Raji (cell line): ENCODE measurements around the gene SINHCAF.

Source experiments
- POLR2A ChIP-seq: IDR thresholded peaks from 2 replicates; pipeline ENCODE4 v1.6.1; 2011; ENCODE audit warnings: low read depth, low read length, control low read depth; ENCODE audit not compliant: insufficient read depth

Gene SINHCAF

DNA sequence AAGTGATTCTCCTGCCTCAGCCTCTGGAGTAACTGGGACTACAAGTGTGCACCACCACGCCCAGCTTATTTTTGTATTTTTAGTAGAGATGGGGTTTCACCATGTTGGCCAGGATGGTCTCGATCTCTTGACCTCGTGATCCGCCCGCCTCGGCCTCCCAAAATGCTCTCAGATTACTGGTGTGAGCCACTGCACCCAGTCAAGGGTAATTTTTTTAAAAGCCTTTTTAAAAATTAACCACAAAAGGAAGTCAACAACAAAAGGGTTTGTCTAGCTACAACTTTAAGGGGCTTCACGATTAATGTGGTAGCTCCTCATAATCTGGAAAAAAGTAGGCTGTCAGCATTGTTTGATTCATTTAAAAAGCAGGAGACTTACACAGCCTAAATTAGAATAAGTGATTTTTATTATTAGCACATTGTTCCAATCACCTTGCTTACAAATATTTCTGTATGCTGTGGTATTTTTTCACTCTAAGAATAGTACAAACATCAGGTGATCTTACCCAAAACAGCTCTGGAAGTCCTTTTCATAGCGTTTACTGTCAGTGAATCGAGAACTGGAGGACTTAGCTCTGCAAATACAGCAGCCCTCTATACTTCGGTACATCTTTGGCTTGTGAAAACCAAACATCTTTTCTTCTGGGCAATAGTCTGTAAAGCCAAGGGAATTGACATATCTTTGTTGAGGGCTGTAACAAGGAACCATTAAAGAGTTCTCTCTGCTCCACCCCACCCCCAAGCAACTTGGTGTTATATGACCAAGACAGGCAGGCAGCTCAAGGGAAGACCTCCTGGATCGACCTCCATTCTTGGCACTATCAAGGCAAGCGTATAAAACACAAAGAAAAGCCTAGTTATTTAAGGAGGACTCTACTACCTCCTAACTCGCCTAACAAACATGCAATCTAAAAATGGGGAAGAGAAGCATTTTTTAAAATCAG, 28.1 kb downstream of the SINHCAF start:
- no peak for TF ChIP-seq POLR2A

- no peak for TF ChIP-seq POLR2A
Observed at GRCh38 chr12:31289441-31289840, 36.5 kb downstream of the SINHCAF start.

- no peak for TF ChIP-seq POLR2A
Observed at GRCh38 chr12:31288381-31288780, 37.6 kb downstream of the SINHCAF start.

DNA sequence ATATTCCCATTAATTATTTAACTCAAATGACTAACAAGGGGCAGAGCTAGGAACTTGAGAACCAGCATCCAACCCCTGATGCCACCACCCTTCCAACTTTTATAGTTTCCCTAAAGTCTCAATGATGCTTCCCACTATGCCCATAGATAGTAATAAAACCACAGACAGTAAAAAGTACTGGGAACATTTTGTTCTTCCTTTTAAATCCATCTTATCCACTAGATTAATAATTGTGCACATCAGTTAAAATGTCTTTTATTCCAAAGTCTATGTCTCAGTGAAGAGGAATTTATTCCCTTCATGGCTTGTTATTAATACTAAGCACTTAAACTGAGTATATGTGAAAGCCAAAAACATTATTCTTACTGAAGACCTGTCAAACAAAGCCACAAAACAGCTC, 45.8 kb downstream of the SINHCAF start:
- TF ChIP-seq POLR2A, result no peak

GRCh38 chr12:31279390-31279924, 46.5 kb downstream of the SINHCAF start:
- no peak for TF ChIP-seq POLR2A

GRCh38 chr12:31278832-31279231, 47.1 kb downstream of the SINHCAF start:
- TF ChIP-seq POLR2A, result no peak

DNA sequence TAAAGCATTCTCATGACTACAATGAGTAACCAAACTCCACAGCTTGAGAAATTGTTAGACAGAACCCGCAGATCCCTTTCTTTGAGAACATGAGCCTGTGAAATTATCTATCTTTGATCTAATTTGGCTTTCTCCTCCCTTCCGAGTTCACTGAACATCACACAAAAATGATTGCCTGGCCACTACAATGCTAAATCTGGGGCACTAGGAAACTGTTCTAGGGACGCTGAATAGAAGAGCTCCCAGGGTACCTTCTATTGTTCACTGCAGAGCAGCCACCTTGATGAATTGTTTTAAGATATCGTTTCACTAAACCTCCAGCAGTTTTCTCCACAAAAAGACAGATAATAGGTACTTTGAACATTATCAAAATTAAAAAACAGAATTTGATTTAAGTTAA, 47.5 kb downstream of the SINHCAF start:
- no peak for TF ChIP-seq POLR2A

DNA sequence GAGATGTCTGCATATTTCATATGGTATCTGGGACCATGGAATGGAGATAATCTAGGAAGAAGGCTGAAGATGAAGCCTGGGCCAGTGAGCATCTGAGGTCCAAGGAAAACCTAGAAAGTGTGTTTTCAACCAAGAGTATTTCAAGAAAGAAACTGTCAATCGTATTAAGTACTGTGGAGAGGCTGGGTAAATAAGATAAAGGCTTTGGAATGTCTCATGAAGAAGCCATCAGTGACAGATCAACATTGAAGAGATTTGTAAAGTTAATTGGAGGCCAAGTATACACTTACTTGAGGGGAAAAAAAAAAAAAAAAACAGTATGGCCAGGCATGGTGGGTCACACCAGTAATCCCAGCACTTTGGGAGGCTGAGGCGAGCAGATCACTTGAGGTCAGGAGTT, 48.9 kb downstream of the SINHCAF start:
- no peak for TF ChIP-seq POLR2A

DNA sequence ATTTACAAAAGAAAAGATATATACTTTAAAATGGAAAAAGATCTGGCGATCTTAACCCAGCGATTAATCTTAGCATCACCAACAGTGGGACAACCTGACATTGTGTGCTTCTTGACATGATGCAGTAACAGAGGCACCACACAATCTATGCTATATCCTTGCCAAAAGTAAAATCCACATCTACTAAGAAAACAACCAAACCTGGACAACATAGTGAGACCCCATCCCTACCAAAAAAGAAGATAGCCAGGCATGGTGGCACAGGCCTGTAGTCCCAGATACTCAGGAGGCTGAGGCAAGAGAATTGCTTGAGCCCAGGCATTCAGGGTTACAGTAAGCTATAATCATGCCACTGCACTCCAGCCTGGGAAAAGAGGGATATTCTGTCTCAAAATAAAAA, 50.5 kb downstream of the SINHCAF start:
- no peak for TF ChIP-seq POLR2A

DNA sequence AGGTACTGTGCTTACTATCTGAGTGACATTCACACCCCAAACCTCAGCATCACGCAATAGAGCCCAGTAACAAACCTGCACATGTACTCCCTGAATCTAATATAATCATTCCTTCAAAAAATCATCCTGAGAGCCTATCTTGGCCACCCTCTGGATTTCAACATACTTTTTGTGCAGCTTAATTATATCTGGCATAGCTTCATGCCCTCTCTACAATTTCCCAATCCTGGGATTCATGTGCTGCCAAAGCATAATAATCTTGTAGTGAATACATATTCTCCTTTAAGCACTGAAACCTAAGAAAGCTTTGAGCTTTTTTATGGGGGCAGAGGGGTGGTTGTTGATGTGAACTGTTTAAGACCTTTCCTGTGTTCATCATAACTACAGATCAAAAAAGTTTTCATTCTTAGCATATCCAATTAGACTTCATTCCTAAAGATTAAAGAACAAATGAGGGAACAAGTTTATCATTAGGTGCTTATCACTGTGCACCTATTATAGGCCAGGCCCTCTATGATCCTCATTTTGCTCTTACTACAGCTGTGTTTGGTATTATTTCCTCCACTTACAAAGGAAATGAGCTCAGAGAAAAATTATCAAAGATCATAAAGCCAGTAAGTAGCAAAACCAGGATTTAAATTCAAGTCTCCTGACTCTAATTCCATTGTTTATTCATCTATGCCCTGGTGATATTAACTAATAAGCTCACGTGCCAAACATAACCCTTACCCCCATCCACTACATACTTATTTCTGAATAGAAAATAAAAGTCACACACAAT, 51.2 kb downstream of the SINHCAF start:
- TF ChIP-seq POLR2A, result no peak

- no peak for TF ChIP-seq POLR2A
Observed at GRCh38 chr12:31272607-31273225, 53.2 kb downstream of the SINHCAF start.

DNA sequence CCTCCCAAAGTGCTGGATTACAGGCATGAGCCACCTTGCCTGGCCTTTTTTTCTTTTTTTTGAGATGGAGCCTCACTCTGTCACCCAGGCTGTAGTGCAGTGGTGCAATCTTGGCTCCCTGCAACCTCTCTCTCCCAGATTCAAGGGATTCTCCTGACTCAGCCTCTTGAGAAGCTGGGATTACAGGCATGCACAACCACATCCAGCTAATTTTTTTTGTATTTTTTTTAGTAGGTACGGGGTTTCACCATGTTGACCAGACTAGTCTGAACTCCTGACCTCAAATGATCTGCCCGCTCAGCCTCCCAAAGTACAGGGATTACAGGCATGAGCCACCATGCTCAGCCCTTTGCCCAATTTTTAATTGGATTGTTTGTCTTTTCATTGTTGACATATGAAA, 58.0 kb downstream of the SINHCAF start:
- TF ChIP-seq POLR2A, result no peak

GRCh38 chr12:31265722-31266121, 60.2 kb downstream of the SINHCAF start:
- no peak for TF ChIP-seq POLR2A

GRCh38 chr12:31263661-31264060, 62.3 kb downstream of the SINHCAF start:
- no peak for TF ChIP-seq POLR2A

DNA sequence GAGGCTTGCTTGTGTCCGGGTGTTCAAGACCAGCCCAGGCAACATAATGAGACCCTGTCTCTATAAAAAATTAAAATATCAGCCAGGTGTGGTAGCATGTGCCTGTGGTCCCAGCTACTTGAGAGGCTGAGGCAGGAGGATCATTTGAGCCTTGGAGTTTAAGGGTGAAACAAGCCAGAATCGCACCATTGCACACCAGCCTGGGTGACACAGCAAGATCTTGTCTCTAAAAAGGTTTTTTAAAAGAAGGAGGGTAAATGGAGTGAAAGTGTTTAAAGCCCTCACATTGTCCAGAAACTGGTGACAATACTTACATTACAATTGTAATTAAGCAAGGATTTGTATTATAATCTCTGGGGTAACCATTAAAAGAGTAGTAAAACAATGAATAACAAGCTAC, 64.2 kb downstream of the SINHCAF start:
- no peak for TF ChIP-seq POLR2A

DNA sequence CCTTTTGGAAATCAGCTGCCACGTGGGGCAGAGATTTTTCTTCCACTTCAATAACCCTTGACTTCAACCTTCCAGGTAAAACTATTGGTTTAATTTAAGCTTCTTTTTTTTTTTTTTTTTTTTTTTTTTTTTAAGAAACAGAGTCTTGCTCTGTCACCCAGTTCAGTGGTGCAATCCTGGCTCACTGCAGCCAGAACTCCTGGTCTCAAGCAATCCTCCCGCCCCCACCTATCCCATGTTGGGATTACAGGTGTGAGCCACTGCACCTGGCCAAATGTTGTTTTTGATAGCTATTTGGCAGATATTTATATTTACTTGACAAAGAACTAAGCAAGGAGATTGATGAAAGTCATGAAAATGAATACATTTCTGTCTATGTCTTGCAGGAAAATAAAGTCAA, 65.1 kb downstream of the SINHCAF start:
- TF ChIP-seq POLR2A, result no peak
